ENCODE data around the gene CPNE1. TPM values are rescaled to one million over a fixed set of nuclear protein-coding genes. Genes with fewer than 3 reads are reported as not detected.

CPNE1 gene
- total and polyA plus RNA-seq, 2 of the 8 experiments (the other 6 are each of a cell fraction or from before 2014, with no cell fraction given): 294 to 346 TPM

DNA sequence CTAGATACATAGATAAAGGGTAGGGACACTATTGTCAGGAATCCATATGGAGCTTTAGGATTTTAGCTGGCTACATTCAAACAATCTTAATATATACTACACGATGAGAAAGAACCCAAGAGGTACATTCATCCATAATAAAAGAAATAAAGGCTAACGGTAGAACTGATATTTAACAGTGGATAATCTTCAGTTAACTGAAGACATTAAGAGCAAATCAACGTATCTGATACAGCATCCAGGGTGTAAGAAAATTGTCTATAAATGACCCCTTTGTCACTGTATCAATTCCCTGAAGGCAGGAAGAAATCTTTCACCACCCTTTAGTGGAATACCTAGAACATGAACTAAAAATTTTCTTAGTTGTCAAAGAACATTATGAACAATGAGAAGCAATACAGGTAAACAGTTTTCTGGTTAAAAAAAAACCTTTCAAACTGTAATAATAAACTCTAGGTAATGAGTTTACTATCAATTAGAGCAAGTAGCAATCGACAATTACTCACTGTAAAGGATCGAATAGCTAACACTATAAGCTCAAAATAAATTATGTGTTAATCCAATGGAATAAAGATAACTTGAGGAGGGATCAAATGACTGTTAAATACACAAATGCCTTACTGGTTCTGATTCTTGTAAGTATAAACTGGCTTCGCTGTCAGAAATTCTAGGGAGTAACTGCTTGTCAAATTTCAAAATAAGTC is 46.3 kb upstream of the CPNE1 start (continued):
- TF ChIP-seq ZNF274 (IDR thresholded peaks at IDR 0.05; ENCODE audit: borderline replicate concordance, extremely low read depth, low read length) (no peak), RFX5 (IDR thresholded peaks at IDR 0.05; ENCODE audit: borderline replicate concordance, low read depth, low read length) (no peak), HDAC6 (IDR thresholded peaks at IDR 0.05; ENCODE audit: low read depth, low read length) (no peak), RBBP5 (IDR thresholded peaks at IDR 0.05; ENCODE audit: borderline replicate concordance, low read depth, low read length) (no peak)
